SU-DHL-6 (cell line): ENCODE measurements around the gene ERVH48-1.

Experiments used
- H2AFZ ChIP-seq: fragments of 200-600 bp; sonication (generic); 2 replicates; pipeline ENCODE4 v1.6.1; 2014; ENCODE audit warnings: low read depth, mild to moderate bottlenecking, moderate library complexity, mixed read lengths, antibody characterized with exemption, low read length; ENCODE audit not compliant: severe bottlenecking
- H3F3A ChIP-seq: fragments of 200-600 bp; shearing (Covaris generic); 2 replicates; pipeline ENCODE4 v1.6.0; 2016; ENCODE audit warnings: antibody characterized with exemption, mild to moderate bottlenecking; ENCODE audit not compliant: insufficient read depth
- H3K27ac ChIP-seq: fragments of 200-600 bp; sonication (generic); 2 replicates; pipeline ENCODE4 v1.5.1; 2016; ENCODE audit warnings: low read depth, mild to moderate bottlenecking, low read length, moderate library complexity, mixed read lengths
- H3K27me3 ChIP-seq: fragments of 200-600 bp; sonication (generic), shearing (Covaris generic); 2 replicates; pipeline ENCODE4 v1.6.0; 2014; ENCODE audit warnings: mild to moderate bottlenecking, low read length
- H3K36me3 ChIP-seq: fragments of 200-600 bp; sonication (generic); 2 replicates; pipeline ENCODE4 v1.6.1; 2014; ENCODE audit warnings: mild to moderate bottlenecking, low read length, mixed read lengths
- H3K4me2 ChIP-seq: fragments of 300-600, 200-600 bp; shearing (Covaris generic), sonication (generic); 2 replicates; pipeline ENCODE4 v1.6.0; 2014; ENCODE audit warnings: low read length, low read depth, mild to moderate bottlenecking; ENCODE audit not compliant: poor library complexity, severe bottlenecking
- H3K4me3 ChIP-seq: fragments of 200-600 bp; sonication (generic); 2 replicates; pipeline ENCODE4 v1.5.1; 2014; ENCODE audit warnings: antibody characterized with exemption, low read length, mild to moderate bottlenecking, mixed read lengths; ENCODE audit not compliant: insufficient read depth, poor library complexity, severe bottlenecking
- H3K79me2 ChIP-seq: fragments of 200-600 bp; sonication (generic); 2 replicates; pipeline ENCODE4 v1.6.1; 2014; ENCODE audit warnings: mild to moderate bottlenecking, low read length, moderate library complexity; ENCODE audit not compliant: insufficient read depth
- H3K9ac ChIP-seq: fragments of 200-600 bp; sonication (generic); 2 replicates; pipeline ENCODE4 v1.7.0; 2014; ENCODE audit warnings: mild to moderate bottlenecking, low read length
- H3K9me2 ChIP-seq: fragments of 200-600 bp; sonication (generic); replicated peaks from 2 replicates; pipeline ENCODE4 v1.6.1; 2014; ENCODE audit warnings: low read length; ENCODE audit not compliant: insufficient read depth
- H3K9me3 ChIP-seq: fragments of 200-600 bp; sonication (generic); 2 replicates; pipeline ENCODE4 v1.6.1; 2014; ENCODE audit warnings: low read length, mixed read lengths; ENCODE audit not compliant: insufficient read depth
- H4K20me1 ChIP-seq: fragments of 200-600 bp; sonication (generic); 2 replicates; pipeline ENCODE4 v1.6.1; 2014; ENCODE audit warnings: low read depth, mild to moderate bottlenecking, antibody characterized with exemption, low read length, moderate library complexity, mixed read lengths
- EZH2phosphoT487 ChIP-seq: fragments of 200-600 bp; sonication (generic), shearing (Covaris generic); conservative IDR thresholded peaks from 2 replicates; pipeline ENCODE4 v1.6.1; 2018; ENCODE audit warnings: mild to moderate bottlenecking, antibody characterized with exemption, low read length, moderate library complexity, mixed read lengths
- TF ChIP-seq, protein P1 (sequence below): fragments of 200-600 bp; sonication (generic); IDR thresholded peaks from one replicate; pipeline ENCODE4 v1.5.1; 2017; ENCODE audit warnings: antibody characterized with exemption, mild to moderate bottlenecking, low read length, moderate library complexity; ENCODE audit not compliant: insufficient read depth, poor library complexity, severe bottlenecking

The ERVH48-1 gene

DNA sequence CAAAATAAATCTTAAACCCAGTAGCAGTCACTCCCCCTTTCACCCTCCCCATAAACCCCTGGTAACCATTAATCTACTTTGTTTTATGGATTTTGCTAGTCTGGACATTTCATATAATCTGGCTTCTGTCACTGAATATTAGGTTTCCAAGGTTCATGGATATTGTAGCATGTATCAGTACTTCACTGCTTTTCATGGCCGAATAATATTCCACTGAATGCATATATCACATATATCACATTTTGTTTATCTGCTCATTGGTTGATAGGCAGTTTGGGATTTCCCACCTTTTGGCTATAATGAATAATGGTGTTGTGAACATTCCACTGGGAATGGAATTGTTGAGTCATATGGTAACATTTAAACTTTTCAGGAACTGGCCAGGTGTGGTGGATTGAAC is 41.5 kb downstream of the ERVH48-1 start:
- no peak overlapping the region for H3K27ac ChIP-seq
- TF ChIP-seq, protein P1, sequence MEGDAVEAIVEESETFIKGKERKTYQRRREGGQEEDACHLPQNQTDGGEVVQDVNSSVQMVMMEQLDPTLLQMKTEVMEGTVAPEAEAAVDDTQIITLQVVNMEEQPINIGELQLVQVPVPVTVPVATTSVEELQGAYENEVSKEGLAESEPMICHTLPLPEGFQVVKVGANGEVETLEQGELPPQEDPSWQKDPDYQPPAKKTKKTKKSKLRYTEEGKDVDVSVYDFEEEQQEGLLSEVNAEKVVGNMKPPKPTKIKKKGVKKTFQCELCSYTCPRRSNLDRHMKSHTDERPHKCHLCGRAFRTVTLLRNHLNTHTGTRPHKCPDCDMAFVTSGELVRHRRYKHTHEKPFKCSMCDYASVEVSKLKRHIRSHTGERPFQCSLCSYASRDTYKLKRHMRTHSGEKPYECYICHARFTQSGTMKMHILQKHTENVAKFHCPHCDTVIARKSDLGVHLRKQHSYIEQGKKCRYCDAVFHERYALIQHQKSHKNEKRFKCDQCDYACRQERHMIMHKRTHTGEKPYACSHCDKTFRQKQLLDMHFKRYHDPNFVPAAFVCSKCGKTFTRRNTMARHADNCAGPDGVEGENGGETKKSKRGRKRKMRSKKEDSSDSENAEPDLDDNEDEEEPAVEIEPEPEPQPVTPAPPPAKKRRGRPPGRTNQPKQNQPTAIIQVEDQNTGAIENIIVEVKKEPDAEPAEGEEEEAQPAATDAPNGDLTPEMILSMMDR = no peak
- no peak for TF ChIP-seq EZH2phosphoT487
- H3K27me3 ChIP-seq = no peaks in the 10 kb centered on the region
- no peaks in the 10 kb centered on the region for H3K9me3 ChIP-seq
- H3K9me2 ChIP-seq = no peaks in the 10 kb centered on the region
- no peak overlapping the region for H3K4me2 ChIP-seq
- no peak overlapping the region for H3K9ac ChIP-seq
- H3K79me2 ChIP-seq = peaks cover 10% of the 10 kb centered on the region
- H2AFZ ChIP-seq = no peak overlapping the region
- H3K4me3 ChIP-seq = no peak overlapping the region
- no peaks in the 10 kb centered on the region for H4K20me1 ChIP-seq
- peaks cover 5% of the 10 kb centered on the region; the same call in 1 of the 2 replicates for H3F3A ChIP-seq
- no peaks in the 10 kb centered on the region for H3K36me3 ChIP-seq

DNA sequence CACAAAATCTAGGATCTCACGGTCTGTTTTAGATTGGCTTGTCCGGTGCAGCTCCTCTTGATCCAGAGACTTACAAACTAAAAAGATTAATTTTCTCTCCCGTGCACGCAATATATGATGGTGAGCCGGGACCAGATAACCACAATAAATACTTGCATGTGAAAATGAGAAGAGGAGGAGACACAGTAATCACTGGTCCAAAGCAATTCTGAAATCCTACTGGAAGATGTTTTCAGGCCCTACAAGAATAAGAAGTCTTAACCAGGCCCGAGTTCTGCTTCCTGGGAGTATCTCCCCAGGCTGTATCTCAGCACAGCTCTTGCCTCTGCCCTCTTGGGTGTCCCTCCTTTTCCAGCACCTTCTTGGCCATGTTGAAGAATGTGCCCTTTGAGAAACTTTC is 45.1 kb downstream of the ERVH48-1 start:
- no peaks in the 10 kb centered on the region; the same call in 1 of the 2 replicates for H3F3A ChIP-seq
- TF ChIP-seq, protein P1 = no peak
- TF ChIP-seq EZH2phosphoT487 = no peak
- H3K4me2 ChIP-seq = peak overlapping the region; percentile 74
- H2AFZ ChIP-seq = no peak overlapping the region
- H3K36me3 ChIP-seq = peaks cover 3% of the 10 kb centered on the region; the same call in 1 of the 2 replicates
- H4K20me1 ChIP-seq = no peaks in the 10 kb centered on the region
- peaks cover 46% of the 10 kb centered on the region for H3K79me2 ChIP-seq
- H3K27ac ChIP-seq = no peak overlapping the region
- H3K9me3 ChIP-seq = no peaks in the 10 kb centered on the region
- H3K9ac ChIP-seq = peak overlapping the region; percentile 85
- no peaks in the 10 kb centered on the region for H3K27me3 ChIP-seq
- H3K9me2 ChIP-seq = no peaks in the 10 kb centered on the region
- peak overlapping the region; percentile 60 for H3K4me3 ChIP-seq

DNA sequence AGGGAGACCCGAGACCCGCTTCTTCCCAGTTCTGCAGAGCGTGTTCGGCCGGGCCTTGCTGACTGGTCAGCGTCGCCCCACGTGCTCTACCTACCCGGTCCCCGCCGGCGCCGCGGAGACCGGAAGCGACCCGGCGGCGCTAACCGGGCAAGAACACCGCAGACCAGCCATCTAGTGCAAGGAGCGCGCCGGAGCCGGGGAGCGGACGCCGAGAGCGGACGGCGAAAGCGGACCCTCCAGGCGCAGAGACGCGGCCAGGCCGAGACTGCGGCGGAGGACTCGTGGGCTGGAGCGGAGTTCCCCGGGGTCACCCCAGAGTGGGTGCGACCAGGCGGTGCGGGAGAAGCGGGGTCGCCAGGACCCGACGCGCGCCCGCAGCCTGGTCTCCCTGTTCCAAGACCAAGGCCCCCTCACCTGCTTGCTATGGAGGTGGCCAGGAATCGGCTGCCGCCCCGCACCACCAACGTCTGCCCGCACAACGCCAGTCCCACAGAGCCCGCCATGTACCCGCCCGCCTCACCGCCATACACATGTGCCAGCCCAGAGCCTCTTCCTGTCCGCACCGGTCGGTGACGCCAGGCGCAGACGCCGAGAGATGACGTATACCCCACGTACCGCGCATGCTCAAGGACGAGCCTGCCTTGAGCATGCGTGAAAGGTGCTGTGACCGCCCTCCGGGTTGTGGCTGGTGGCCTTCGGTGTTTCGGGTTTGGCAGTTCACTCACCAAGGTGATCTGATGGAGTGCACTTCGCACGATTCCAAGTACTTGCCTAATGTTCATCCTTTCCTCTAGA is 46.2 kb downstream of the ERVH48-1 start, which contains the start of gene WDR4:
WDR4 (minus strand) TSS at position 547 of the 795 bp plus-strand sequence; CDS start at position 503, 44 bp downstream.
- Histone ChIP-seq H3K27me3 (no peaks in the 10 kb centered on the region), H4K20me1 (no peaks in the 10 kb centered on the region), H3K36me3 (peaks cover 3% of the 10 kb centered on the region; the same call in 1 of the 2 replicates), H3F3A (no peaks in the 10 kb centered on the region; the same call in 1 of the 2 replicates), H3K27ac (peak within 1 kb of the TSS; percentile 71), H3K4me2 (peak within 1 kb of the TSS; percentile 89), H3K9ac (peak within 1 kb of the TSS; percentile 85), H3K9me2 (no peaks in the 10 kb centered on the region), H2AFZ (peak within 1 kb of the TSS; percentile 37), H3K4me3 (peak within 1 kb of the TSS; percentile 60), H3K9me3 (no peaks in the 10 kb centered on the region), H3K79me2 (peaks cover 48% of the 10 kb centered on the region)
- TF ChIP-seq EZH2phosphoT487 = no peak
- TF ChIP-seq, protein P1 = no peak
